Testis (tissue), 3 donors: ENCODE results near the gene ZNF532. TPM values are rescaled to one million over a fixed set of nuclear protein-coding genes. Genes with fewer than 3 reads are reported as not detected.

ENCODE experiments used
- DNase-seq: peaks from one replicate; pipeline ENCODE4 v3.0.0-alpha.2; 2019
- H3K27ac ChIP-seq, 2 donors: fragments of 200-600 bp; sonication (generic); one replicate each; pipeline ENCODE4 v1.5.1; 2019
- H3K27me3 ChIP-seq: fragments of 200-600 bp; sonication (generic); one replicate; pipeline ENCODE4 v1.5.1; 2019
- H3K36me3 ChIP-seq: fragments of 200-600 bp; sonication (generic); one replicate; pipeline ENCODE4 v1.5.1; 2017; ENCODE audit warnings: low read depth; ENCODE audit errors: missing control alignments
- H3K4me1 ChIP-seq: fragments of 200-600 bp; sonication (generic); one replicate; pipeline ENCODE4 v1.5.1; 2019
- H3K4me3 ChIP-seq, 2 donors: fragments of 200-600 bp; sonication (generic); one replicate each; pipeline ENCODE4 v1.5.1; 2017 to 2019
- H3K9me3 ChIP-seq: fragments of 200-600 bp; sonication (generic); one replicate; pipeline ENCODE4 v1.5.1; 2017
- POLR2A ChIP-seq: fragments of 450-650 bp; IDR thresholded peaks from one replicate; pipeline ENCODE4 v1.6.1; 2017; ENCODE audit warnings: antibody characterized with exemption, mild to moderate bottlenecking, moderate library complexity
- WGBS, 2 donors: methylation state at CpG; one replicate each; pipeline ENCODE4 v1.1.5; 2018; 5-methylcytosine and 5-hydroxymethylcytosine counted together
- intact Hi-C: fragments of 100-400 bp; cut with DNase I; formaldehyde crosslinking; loops from one replicate; pipeline ENCODE4 v1.15.1; 2023; ENCODE audit warnings: low total_unique reads
- polyA plus RNA-seq: library from polyadenylated mRNA; stranded (reverse); fragments of 350-450 nt; fragmentation: Illumina TruSeq; extraction: RNeasy Lipid Tissue Mini Kit (QIAGEN cat#74804); gene quantifications from one replicate; pipeline ENCODE4 v1.2.3, GENCODE V29; 2014; ENCODE audit warnings: low read depth, low replicate concordance; ENCODE audit not compliant: insufficient read depth
- total RNA-seq, 2 donors: library from RNA; depleted of rRNA; stranded (reverse); fragments of >200 nt; gene quantifications; one replicate each; pipeline ENCODE4 v1.2.3, GENCODE V29; 2016
- TF ChIP-seq, protein P1 (sequence below), 3 experiments: fragments of 450-650 bp in 2 of 3; fragments of 200-600 bp in 1 of 3; sonication (generic) in 1 of 3; IDR thresholded peaks; one replicate each; pipeline ENCODE4 v1.5.1; 2016 to 2019; ENCODE audit warnings: antibody characterized with exemption in 3 of 3, mild to moderate bottlenecking in 2 of 3, moderate library complexity in 1 of 3

ZNF532 gene
- total and polyA plus RNA-seq, 3 donors from 2014 or later: 64.0 to 131 (median 122) TPM

DNA sequence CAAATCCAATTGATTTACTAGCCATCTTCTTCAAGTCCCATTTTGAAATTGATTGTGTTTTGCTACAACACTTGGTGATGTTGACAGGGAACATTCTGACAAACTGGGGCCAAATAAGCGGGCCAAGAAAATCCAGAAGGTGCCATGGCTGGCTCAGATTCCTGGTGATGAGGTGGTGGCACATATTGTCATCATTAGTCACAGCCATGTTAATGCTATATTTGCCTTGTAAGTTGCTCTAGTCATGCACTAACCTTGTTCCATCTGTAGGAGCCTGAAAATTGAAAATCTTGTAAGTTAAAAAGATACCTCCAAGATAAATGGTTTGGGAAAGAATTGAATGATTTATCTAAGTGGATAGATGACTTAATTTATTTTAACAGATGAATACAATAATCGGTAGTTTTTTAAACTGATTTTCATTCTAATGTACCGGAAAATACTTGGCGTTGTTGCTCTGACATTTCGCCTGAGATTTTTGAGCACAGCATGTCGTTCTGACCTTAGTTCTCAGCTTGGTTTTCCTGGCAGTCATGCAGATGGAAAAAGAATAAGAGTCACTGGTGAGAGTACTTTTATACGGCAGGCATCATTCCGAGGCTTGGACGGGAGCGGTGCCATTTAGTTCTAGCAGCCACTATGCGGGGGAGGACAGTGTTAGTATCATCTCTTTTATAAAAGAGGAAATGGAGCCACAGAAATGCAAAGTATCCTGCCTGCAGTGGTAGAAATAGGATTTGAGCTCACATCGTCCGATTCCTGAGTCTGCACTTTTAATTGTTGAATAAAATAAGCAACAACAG lies 133.9 kb downstream of the ZNF532 start:
- H3K9me3 ChIP-seq: no peaks in the 10 kb centered on the region
- H3K27ac ChIP-seq: peak overlapping the region in 1 of 2 donors; percentile 45
- intact Hi-C loops: no loop called here
- H3K4me1 ChIP-seq: peaks cover 8% of the 10 kb centered on the region
- 31 to 37% methylated on average over 13 of the region's 13 CpGs for WGBS, 2 donors
- peak; percentile 84 for DNase-seq
- no peaks in the 10 kb centered on the region for H3K27me3 ChIP-seq
- TF ChIP-seq, protein P1, sequence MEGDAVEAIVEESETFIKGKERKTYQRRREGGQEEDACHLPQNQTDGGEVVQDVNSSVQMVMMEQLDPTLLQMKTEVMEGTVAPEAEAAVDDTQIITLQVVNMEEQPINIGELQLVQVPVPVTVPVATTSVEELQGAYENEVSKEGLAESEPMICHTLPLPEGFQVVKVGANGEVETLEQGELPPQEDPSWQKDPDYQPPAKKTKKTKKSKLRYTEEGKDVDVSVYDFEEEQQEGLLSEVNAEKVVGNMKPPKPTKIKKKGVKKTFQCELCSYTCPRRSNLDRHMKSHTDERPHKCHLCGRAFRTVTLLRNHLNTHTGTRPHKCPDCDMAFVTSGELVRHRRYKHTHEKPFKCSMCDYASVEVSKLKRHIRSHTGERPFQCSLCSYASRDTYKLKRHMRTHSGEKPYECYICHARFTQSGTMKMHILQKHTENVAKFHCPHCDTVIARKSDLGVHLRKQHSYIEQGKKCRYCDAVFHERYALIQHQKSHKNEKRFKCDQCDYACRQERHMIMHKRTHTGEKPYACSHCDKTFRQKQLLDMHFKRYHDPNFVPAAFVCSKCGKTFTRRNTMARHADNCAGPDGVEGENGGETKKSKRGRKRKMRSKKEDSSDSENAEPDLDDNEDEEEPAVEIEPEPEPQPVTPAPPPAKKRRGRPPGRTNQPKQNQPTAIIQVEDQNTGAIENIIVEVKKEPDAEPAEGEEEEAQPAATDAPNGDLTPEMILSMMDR (IDR thresholded peaks at IDR 0.05): no peak
- TF ChIP-seq POLR2A: no peak
- no peaks in the 10 kb centered on the region for H3K36me3 ChIP-seq
- no peak overlapping the region for H3K4me3 ChIP-seq

DNA sequence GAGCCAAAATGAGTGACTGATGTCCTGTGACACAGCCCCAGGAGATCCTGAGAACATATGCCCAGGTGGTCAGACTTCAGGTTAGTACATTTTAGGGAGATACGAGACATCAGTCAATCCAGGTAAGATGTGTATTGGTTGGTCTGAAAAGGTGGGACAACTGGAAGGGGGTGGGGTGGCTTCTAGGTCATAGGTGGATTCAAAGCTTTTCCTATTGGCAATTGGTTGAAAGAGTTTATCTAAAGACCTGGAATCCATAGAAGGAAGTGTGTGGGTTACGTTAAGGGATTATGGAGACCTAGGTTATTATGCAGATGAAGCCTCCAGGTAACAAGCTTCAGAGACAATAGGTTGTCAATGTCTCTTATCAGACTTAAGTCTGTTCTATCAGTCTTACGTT lies 136.5 kb downstream of the ZNF532 start:
- Histone ChIP-seq H3K4me1 (peaks cover 18% of the 10 kb centered on the region), H3K36me3 (no peaks in the 10 kb centered on the region), H3K27ac (no peak overlapping the region), H3K4me3 (no peak overlapping the region), H3K27me3 (no peaks in the 10 kb centered on the region), H3K9me3 (no peaks in the 10 kb centered on the region)
- WGBS, 2 donors: 92 to 93% methylated on average over 3 of the region's 3 CpGs
- DNase-seq: no peak
- no peak for TF ChIP-seq POLR2A
- TF ChIP-seq, protein P1 (IDR thresholded peaks at IDR 0.05): no peak
- intact Hi-C loops: no loop called here

DNA sequence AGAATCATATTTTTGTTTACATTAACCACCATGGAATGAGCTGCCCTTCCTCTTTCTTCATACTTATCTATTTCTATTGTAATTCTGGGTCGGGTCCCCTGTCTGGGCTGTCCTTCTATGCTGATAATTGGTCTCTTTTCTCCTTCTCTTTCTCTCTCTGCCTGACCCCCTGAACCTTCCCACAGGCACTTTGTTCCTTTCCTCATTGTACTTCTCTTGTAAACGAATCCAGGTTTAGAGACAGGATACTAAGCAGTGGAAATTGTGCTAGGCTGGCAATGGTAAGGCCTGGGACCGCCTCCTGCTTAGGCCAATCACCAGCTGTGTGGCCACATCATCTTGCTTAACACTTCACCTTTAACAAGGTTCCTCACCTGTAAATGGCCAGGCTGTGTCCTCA lies 137.0 kb downstream of the ZNF532 start:
- no peak for DNase-seq
- Histone ChIP-seq H3K4me1 (peaks cover 21% of the 10 kb centered on the region), H3K27me3 (no peaks in the 10 kb centered on the region), H3K27ac (no peak overlapping the region), H3K36me3 (no peaks in the 10 kb centered on the region), H3K9me3 (no peaks in the 10 kb centered on the region), H3K4me3 (no peak overlapping the region)
- intact Hi-C loops: no loop called here
- no peak for TF ChIP-seq POLR2A
- TF ChIP-seq, protein P1 (IDR thresholded peaks at IDR 0.05): no peak
- 62 to 78% methylated on average over 3 of the region's 3 CpGs for WGBS, 2 donors

DNA sequence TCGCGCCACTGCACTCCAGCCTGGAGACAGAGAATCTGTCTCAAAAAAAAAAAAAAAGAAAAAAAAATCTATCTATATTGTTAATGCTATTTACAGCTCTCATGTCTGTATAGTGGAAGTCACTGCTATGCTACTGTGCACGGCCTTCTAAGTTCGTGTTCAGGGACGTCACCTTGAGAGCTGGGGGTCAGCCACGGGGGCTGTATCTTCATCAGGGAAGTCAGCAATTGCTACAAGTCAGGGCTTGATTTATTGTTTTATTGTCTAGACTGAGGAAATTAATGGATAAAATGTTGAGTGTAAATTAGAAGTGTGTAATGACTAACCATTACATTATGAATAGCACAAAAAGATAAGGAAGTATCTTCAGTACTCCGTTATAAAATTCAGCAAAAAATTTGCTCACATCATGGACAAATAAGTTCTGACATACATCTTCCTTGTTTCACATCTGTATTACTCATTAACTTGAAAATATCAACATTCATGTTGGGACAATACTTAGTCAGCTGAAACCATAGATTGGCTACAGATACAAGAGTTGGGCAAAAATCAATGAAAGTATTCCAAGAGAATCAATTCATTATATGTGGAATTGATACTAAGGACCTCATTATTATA lies 138.4 kb downstream of the ZNF532 start:
- Histone ChIP-seq H3K4me3 (no peak overlapping the region), H3K36me3 (no peaks in the 10 kb centered on the region), H3K4me1 (peaks cover 22% of the 10 kb centered on the region), H3K27me3 (no peaks in the 10 kb centered on the region), H3K9me3 (no peaks in the 10 kb centered on the region), H3K27ac (no peak overlapping the region)
- TF ChIP-seq, protein P1 (IDR thresholded peaks at IDR 0.05): no peak
- intact Hi-C loops: no loop called here
- WGBS, 2 donors: 66 to 75% methylated on average over 7 of the region's 7 CpGs
- DNase-seq: no peak
